GM18909 (cell line): Measurements from ENCODE around the gene KLK1.
"Not testable (repeated sequence)": the region's sequence is repeated elsewhere in the genome, so short reads cannot be mapped to it uniquely, and the experiment has no call there.

Experiments used
- ATAC-seq: cut with Tn5 transposase; IDR thresholded peaks from one replicate; pipeline ENCODE4 v1.9.1; 2021; ENCODE audit warnings: mild to moderate bottlenecking; ENCODE audit not compliant: unreplicated experiment, poor library complexity

The KLK1 gene

DNA sequence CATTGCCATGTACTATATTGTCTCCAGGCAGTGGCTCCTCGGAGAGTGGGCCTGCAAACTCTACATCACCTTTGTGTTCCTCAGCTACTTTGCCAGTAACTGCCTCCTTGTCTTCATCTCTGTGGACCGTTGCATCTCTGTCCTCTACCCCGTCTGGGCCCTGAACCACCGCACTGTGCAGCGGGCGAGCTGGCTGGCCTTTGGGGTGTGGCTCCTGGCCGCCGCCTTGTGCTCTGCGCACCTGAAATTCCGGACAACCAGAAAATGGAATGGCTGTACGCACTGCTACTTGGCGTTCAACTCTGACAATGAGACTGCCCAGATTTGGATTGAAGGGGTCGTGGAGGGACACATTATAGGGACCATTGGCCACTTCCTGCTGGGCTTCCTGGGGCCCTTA is 52.7 kb downstream of the KLK1 start:
- no peak for ATAC-seq

DNA sequence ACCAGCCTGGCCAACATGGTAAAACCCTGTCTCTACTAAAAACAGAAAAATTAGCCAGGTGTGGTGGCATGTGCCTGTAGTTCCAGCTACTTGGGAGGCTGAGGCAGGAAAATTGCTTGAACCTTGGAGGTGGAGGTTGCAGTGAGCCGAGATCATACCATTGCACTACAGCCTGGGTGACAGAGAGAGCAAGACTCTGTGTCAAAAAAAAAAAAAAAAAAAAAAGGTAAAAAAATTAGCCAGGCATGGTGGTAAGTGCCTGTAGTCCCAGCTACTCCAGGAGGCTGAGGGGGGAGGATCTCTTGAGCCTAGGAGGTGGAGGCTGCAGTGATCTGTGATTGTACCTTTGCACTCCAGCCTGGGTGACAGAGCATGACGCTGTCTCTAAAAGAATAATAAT is 53.4 kb downstream of the KLK1 start, which contains the start of gene GPR32:
TSS of gene GPR32 (plus strand) at position 301 of the 400 bp plus-strand sequence. CDS start 137 bp downstream, outside the sequence.
- ATAC-seq, result not testable (repeated sequence)
